ENCODE results near the gene FKBP5. TPM values are rescaled to one million over a fixed set of nuclear protein-coding genes. Genes with fewer than 3 reads are reported as not detected.

FKBP5 gene
- total RNA-seq, 4 donors from 2014 or later, result 247 to 296 (median 275) TPM

GRCh38 chr6:35562060-35562459 lies 126.7 kb downstream of the FKBP5 start:
- no peaks in the 10 kb centered on the region for H3K9me3 ChIP-seq
- no peak for DNase-seq
- H3K27me3 ChIP-seq, result no peaks in the 10 kb centered on the region
- H3K4me1 ChIP-seq, result no peaks in the 10 kb centered on the region
- no peaks in the 10 kb centered on the region for H3K36me3 ChIP-seq
- TF ChIP-seq CTCF (IDR thresholded peaks at IDR 0.05), result no peak
- TF ChIP-seq POLR2A (IDR thresholded peaks at IDR 0.05), result no peak
- no peak overlapping the region for H3K4me3 ChIP-seq
- no peak overlapping the region for H3K27ac ChIP-seq

- DNase-seq, result no peak
- TF ChIP-seq POLR2A (IDR thresholded peaks at IDR 0.05) (no peak), CTCF (IDR thresholded peaks at IDR 0.05) (no peak)
- no peaks in the 10 kb centered on the region for H3K4me1 ChIP-seq
These were observed 127.6 kb downstream of the FKBP5 start for GRCh38 chr6:35561113-35561512.

GRCh38 chr6:35558571-35558970 lies 130.1 kb downstream of the FKBP5 start:
- Histone ChIP-seq H3K36me3 (no peaks in the 10 kb centered on the region), H3K4me1 (no peaks in the 10 kb centered on the region), H3K9me3 (no peaks in the 10 kb centered on the region), H3K27ac (no peak overlapping the region), H3K4me3 (no peak overlapping the region), H3K27me3 (no peaks in the 10 kb centered on the region)
- TF ChIP-seq CTCF (IDR thresholded peaks at IDR 0.05) (no peak), POLR2A (IDR thresholded peaks at IDR 0.05) (no peak)
- no peak for DNase-seq

More at GRCh38 chr6:35561113-35561512, 127.6 kb downstream of the FKBP5 start:
- Histone ChIP-seq H3K27me3 (no peaks in the 10 kb centered on the region), H3K9me3 (no peaks in the 10 kb centered on the region), H3K36me3 (no peaks in the 10 kb centered on the region), H3K27ac (no peak overlapping the region), H3K4me3 (no peak overlapping the region)

GRCh38 chr6:35557239-35557638 lies 131.5 kb downstream of the FKBP5 start:
- Histone ChIP-seq H3K27ac (no peak overlapping the region), H3K4me1 (no peaks in the 10 kb centered on the region), H3K36me3 (no peaks in the 10 kb centered on the region), H3K4me3 (no peak overlapping the region), H3K9me3 (peaks cover 0 to 1% (median 0%) of the 10 kb centered on the region in 4 donors), H3K27me3 (no peaks in the 10 kb centered on the region)
- no peak for DNase-seq
- TF ChIP-seq POLR2A (IDR thresholded peaks at IDR 0.05) (no peak), CTCF (IDR thresholded peaks at IDR 0.05) (no peak)

GRCh38 chr6:35554811-35555210 lies 133.9 kb downstream of the FKBP5 start:
- Histone ChIP-seq H3K9me3 (peaks cover 0 to 3% (median 0%) of the 10 kb centered on the region in 4 donors), H3K36me3 (no peaks in the 10 kb centered on the region), H3K4me1 (no peaks in the 10 kb centered on the region), H3K27ac (no peak overlapping the region), H3K27me3 (no peaks in the 10 kb centered on the region), H3K4me3 (no peak overlapping the region)
- no peak for TF ChIP-seq CTCF (IDR thresholded peaks at IDR 0.05)
- no peak for TF ChIP-seq POLR2A (IDR thresholded peaks at IDR 0.05)
- DNase-seq, result no peak

GRCh38 chr6:35553315-35553714 lies 135.4 kb downstream of the FKBP5 start:
- Histone ChIP-seq H3K36me3 (no peaks in the 10 kb centered on the region), H3K9me3 (peaks cover 0 to 3% (median 0%) of the 10 kb centered on the region in 4 donors), H3K4me1 (no peaks in the 10 kb centered on the region), H3K27ac (no peak overlapping the region), H3K4me3 (no peak overlapping the region), H3K27me3 (no peaks in the 10 kb centered on the region)
- TF ChIP-seq POLR2A (IDR thresholded peaks at IDR 0.05) (no peak), CTCF (IDR thresholded peaks at IDR 0.05) (no peak)
- no peak for DNase-seq
